Tibial artery (tissue), 4 donors: ENCODE results near the gene TNRC6C.

Source experiments
- DNase-seq, 2 donors: peaks; one replicate each; pipeline ENCODE4 v3.0.0-alpha.2; 2019
- H3K27ac ChIP-seq, 2 donors: fragments of 200-600 bp; sonication (generic) in 1 of 2; 1 replicate in 1 of 2; 2 replicates in 1 of 2; pipeline ENCODE4 v1.5.1; 2018 to 2019; ENCODE audit warnings: mild to moderate bottlenecking in 1 of 2
- H3K27me3 ChIP-seq, 2 donors: fragments of 200-600 bp; sonication (generic) in 1 of 2; one replicate each; pipeline versions ENCODE4 v1.5.1 to v1.6.0; 2016 to 2019
- H3K36me3 ChIP-seq, 3 donors: fragments of 200-600 bp; sonication (generic) in 2 of 3; one replicate each; pipeline ENCODE4 v1.5.1; 2016 to 2019; ENCODE audit warnings: mild to moderate bottlenecking in 2 of 3
- H3K4me1 ChIP-seq, 4 donors: fragments of 200-600 bp; sonication (generic) in 2 of 4; 1 replicate in 3 of 4; 2 replicates in 1 of 4; pipeline ENCODE4 v1.5.1; 2016 to 2019
- H3K4me3 ChIP-seq, 2 donors: fragments of 200-600 bp; sonication (generic) in 1 of 2; 1 replicate in 1 of 2; 2 replicates in 1 of 2; pipeline ENCODE4 v1.5.1; 2018 to 2019; ENCODE audit warnings: mild to moderate bottlenecking in 2 of 2
- H3K9me3 ChIP-seq, 3 donors: fragments of 200-600 bp; sonication (generic) in 1 of 3; one replicate each; pipeline ENCODE4 v1.5.1; 2016 to 2019
- CTCF ChIP-seq, 2 experiments: fragments of 200-600 bp in 1 of 2; fragments of 450-650 bp in 1 of 2; IDR thresholded peaks; one replicate each; pipeline ENCODE4 v1.5.1; 2017 to 2019; ENCODE audit warnings: antibody characterized with exemption in 2 of 2, mild to moderate bottlenecking in 1 of 2, moderate library complexity in 1 of 2
- intact Hi-C: fragments of 100-400 bp; cut with DNase I; formaldehyde crosslinking; loops from one replicate; pipeline ENCODE4 v1.15.0; 2023; ENCODE audit warnings: low total_unique reads

TNRC6C gene

GRCh38 chr17:77961741-77962140 is 3.2 kb downstream of the TNRC6C start:
- no peak for TF ChIP-seq CTCF (IDR thresholded peaks at IDR 0.05)
- no peaks in the 10 kb centered on the region for H3K9me3 ChIP-seq
- H3K4me1 ChIP-seq, result peaks cover 0 to 68% (median 21%) of the 10 kb centered on the region in 4 donors
- intact Hi-C loops, result no loop called here
- H3K27me3 ChIP-seq, result no peaks in the 10 kb centered on the region
- DNase-seq, result no peak
- H3K36me3 ChIP-seq, result no peaks in the 10 kb centered on the region
- H3K4me3 ChIP-seq, result no peak overlapping the region
- no peak overlapping the region for H3K27ac ChIP-seq

GRCh38 chr17:77962348-77962747 is 3.8 kb downstream of the TNRC6C start:
- no peak for DNase-seq
- H3K4me1 ChIP-seq, result peaks cover 0 to 65% (median 21%) of the 10 kb centered on the region in 4 donors
- H3K4me3 ChIP-seq, result no peak overlapping the region
- no peaks in the 10 kb centered on the region for H3K27me3 ChIP-seq
- H3K36me3 ChIP-seq, result no peaks in the 10 kb centered on the region
- H3K9me3 ChIP-seq, result no peaks in the 10 kb centered on the region
- no peak overlapping the region for H3K27ac ChIP-seq
- intact Hi-C loops, result no loop called here
- TF ChIP-seq CTCF (IDR thresholded peaks at IDR 0.05), result no peak

DNA sequence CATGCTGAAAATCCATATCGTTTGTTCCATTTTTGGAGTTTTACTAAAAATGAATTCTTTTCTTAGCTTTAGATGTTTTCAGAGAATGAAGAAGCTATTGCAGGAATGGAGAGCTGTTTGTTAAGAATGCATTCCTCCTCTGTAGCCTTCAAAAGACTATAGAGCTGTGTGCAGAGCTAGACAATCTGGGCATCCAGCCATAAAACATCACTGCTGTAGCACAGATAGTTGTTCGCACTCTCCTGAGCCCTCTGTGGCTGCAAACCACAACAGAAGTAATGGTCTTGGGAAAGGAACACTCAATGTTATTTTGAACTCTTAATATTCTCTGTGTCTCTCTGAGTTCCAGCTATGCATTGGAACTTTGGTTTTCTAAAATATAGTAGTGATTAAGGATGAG is 4.9 kb downstream of the TNRC6C start:
- H3K4me3 ChIP-seq, result no peak overlapping the region
- DNase-seq, result no peak
- H3K36me3 ChIP-seq, result no peaks in the 10 kb centered on the region
- H3K27ac ChIP-seq, result no peak overlapping the region
- peaks cover 0 to 64% (median 21%) of the 10 kb centered on the region in 4 donors for H3K4me1 ChIP-seq
- no peaks in the 10 kb centered on the region for H3K27me3 ChIP-seq
- intact Hi-C loops, result no loop called here
- no peak for TF ChIP-seq CTCF (IDR thresholded peaks at IDR 0.05)
- H3K9me3 ChIP-seq, result no peaks in the 10 kb centered on the region

- Histone ChIP-seq H3K36me3 (no peaks in the 10 kb centered on the region), H3K27me3 (no peaks in the 10 kb centered on the region), H3K4me1 (peaks cover 0 to 71% (median 16%) of the 10 kb centered on the region in 4 donors), H3K27ac (no peak overlapping the region), H3K4me3 (no peak overlapping the region), H3K9me3 (no peaks in the 10 kb centered on the region)
- no peak for TF ChIP-seq CTCF (IDR thresholded peaks at IDR 0.05)
- no peak for DNase-seq
- intact Hi-C loops, result no loop called here
Observed at GRCh38 chr17:77965352-77965751, 6.8 kb downstream of the TNRC6C start.

DNA sequence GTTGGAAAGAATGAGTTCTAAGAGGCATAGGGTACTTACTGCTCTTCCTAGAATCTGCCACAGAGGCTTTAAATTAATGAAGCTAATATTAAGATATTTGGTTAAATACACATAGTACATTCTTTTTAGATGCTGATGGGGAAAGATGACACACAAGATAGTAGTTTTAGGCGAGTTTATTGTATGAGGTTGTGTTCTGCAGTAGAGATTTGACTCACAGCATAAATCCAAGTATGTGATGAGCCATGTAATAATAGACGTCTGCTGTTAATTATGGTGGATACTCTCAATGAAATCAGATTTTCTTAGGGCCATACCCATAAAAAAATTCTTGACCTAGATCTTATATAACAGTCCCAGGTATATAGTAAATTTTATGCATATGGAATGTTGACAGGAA is 8.0 kb downstream of the TNRC6C start:
- peaks cover 0 to 67% (median 12%) of the 10 kb centered on the region in 4 donors for H3K4me1 ChIP-seq

More for the DNA sequence above, 8.0 kb downstream of the TNRC6C start:
- no peaks in the 10 kb centered on the region for H3K9me3 ChIP-seq
- H3K36me3 ChIP-seq, result no peaks in the 10 kb centered on the region
- no peaks in the 10 kb centered on the region for H3K27me3 ChIP-seq
- H3K4me3 ChIP-seq, result no peak overlapping the region
- H3K27ac ChIP-seq, result no peak overlapping the region
- TF ChIP-seq CTCF (IDR thresholded peaks at IDR 0.05), result no peak
- DNase-seq, result no peak
- intact Hi-C loops, result no loop called here
